GDM1 (cell line): Measurements from ENCODE around the gene SSMEM1.
"Not testable (repeated sequence)": the region's sequence is repeated elsewhere in the genome, so short reads cannot be mapped to it uniquely, and the experiment has no call there.

ENCODE experiments used
- DNase-seq: peaks from one replicate; lab custom pipeline; 2025; lab: John Stamatoyannopoulos, UW

SSMEM1 gene, protein sequence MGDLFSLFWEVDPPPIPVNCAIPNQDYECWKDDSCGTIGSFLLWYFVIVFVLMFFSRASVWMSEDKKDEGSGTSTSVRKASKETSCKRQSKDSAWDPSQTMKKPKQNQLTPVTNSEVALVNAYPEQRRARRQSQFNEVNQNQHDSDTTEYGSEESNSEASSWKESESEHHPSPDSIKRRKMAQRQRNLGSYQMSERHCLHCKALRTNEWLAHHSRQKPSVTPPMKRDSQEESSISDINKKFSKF

DNA sequence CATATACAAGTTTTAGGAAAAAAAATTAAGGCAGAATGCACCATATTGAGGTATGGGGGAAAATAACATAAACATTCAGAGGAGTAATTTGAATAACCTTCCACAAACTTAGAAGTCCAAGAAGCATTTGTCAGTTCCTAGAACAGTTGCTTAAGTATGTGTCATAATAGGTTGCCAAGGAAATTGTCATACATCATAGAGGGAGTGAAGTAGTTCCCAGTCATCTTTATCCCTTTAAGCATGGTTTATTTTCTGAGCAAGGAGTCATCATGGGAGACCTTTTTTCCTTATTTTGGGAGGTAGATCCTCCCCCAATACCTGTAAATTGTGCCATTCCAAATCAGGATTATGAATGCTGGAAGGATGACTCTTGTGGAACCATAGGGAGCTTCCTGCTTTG lies at the start of gene SSMEM1:
Gene SSMEM1, plus strand, starts transcription at position 219 of the 400 bp plus-strand sequence. Its CDS starts 51 bp downstream, at position 270.
- DNase-seq, result no peak

- no peak for DNase-seq
Observed at GRCh38 chr7:130160023-130160422, 47.6 kb upstream of the SSMEM1 start.

DNA sequence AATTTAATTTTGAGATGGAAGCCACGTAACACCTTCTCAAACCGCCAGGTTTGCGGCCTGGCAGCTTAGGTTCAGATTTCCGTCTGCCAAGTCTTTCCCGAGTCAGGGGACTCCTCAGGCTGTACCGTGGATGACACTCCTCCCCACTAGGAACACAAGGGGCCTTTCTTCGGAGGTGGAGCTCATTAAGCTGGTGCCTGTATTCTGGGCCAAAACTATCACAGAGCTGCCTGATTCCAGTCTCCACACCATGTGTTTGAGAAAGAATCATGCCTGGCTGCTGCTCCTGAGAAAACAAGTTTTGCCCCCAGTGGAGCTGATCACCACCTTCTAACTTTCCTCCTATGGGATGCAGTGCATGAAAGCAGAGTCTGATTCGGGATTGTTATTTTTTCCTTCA lies 47.2 kb upstream of the SSMEM1 start:
- DNase-seq, result no peak

- DNase-seq, result no peak
Observed at GRCh38 chr7:130162196-130162595, 45.5 kb upstream of the SSMEM1 start.

GRCh38 chr7:130174237-130174959 lies 33.3 kb upstream of the SSMEM1 start:
- no peak for DNase-seq

DNA sequence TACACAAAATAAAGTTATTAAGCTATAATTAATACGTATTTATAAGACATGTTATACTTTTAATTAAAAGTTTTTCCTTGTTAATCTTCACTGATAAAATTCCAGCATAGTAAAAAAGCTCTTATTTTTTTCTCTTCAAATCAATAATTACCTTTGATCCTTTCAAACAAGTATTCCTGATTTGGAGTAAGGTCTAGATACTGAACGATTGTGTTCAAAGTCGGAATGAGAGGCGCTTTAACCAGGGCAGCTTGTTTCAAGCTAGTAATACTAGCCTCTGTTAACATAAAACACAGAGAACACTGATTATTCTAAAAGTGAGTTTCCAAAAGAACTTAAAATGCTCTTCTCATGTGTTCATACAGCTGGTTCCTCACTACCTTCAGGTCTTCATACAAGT lies 29.4 kb upstream of the SSMEM1 start:
- DNase-seq, result no peak

GRCh38 chr7:130179631-130180030 lies 28.0 kb upstream of the SSMEM1 start:
- DNase-seq, result no peak

DNA sequence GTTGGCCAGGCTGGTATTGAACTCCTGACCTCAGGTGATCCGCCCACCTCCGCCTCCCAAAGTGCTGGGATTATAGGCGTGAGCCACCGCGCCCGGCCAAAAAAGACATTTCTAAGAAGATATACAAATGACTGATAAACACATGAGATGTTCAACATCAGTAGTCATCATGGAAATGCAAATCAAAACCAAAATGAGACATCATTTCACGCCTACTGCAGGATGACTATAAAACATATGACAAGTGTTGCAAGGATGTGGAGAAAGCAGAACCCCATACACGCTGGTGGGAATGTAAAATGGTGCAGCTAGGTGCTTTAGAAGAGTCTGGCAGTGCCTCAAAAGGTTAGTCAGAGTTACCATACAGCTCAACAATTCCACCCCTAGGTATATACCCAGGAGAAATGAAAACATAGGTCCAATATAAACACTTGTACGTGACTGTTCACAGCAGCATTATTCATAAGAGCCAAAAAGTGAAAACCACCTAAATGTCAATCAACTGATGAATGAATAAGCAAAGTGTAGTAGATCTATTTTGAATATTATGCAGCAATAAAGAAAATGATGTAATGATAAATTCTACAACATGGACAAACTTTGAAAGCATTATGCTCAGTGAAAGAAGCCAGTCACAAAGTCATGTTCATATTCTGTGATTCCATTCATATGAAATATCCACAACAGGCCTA lies 26.9 kb upstream of the SSMEM1 start:
- no peak for DNase-seq

GRCh38 chr7:130181263-130181605 lies 26.4 kb upstream of the SSMEM1 start:
- no peak for DNase-seq

DNA sequence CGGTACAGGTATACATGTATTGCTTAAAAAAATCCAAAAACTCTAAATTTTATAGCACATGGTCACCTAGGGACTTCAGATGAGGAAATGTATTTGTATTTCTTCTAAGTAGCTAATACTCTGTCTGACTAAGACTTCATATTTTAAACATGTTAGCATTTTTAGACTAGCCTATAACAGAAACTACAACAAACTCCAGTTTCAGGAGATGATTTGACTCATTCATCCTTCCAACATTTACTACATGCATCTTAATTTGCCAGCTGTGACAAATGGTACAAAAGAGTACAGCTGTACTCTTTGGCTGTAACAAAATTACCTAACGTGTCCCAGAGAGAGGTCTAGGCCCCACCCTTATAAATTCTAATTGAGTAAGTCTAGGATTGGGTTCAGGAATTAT lies 24.7 kb upstream of the SSMEM1 start:
- no peak for DNase-seq

GRCh38 chr7:130184349-130184748 lies 23.3 kb upstream of the SSMEM1 start:
- DNase-seq, result not testable (repeated sequence)

DNA sequence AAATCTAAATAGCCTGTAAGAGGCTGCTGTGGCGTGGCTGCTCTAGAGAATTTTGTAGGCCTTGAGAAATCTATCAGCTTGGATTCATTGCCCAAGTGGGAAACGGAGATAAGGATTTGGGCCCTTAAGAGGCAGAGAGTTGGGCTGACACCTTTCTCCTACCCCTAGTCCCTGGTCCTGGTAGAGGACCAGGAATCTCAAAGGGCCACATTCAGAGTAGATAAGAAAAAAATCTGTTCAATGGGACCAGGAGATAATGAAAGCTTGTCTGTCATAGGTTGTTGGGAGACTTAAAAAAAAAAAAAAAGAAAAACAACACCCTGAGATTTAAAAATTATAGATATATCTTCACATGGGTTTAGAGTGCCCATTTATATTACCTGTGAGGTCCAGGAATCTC lies 20.3 kb upstream of the SSMEM1 start:
- DNase-seq, result no peak

GRCh38 chr7:130189343-130189742 lies 18.3 kb upstream of the SSMEM1 start:
- no peak for DNase-seq

DNA sequence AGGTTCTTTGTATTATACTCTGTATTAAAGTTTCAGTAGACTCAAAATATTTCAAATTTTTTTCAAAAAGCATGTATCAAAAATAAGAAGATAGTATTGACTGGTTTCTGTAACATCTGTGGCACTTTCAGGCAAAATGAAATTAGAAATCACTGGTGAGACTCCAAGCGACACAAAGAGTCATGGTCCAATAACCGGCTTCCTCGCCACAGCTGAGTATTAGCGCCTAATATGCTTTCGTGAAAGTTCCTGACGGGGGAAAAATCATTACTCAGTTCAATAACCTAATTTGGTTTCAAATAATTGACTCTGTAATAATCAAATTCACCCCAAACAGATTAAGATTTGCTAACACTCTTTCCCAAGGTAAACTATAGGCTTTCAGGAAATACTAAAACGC lies 15.9 kb upstream of the SSMEM1 start:
- DNase-seq, result no peak

- DNase-seq, result no peak
Observed at GRCh38 chr7:130195396-130195795, 12.3 kb upstream of the SSMEM1 start.

DNA sequence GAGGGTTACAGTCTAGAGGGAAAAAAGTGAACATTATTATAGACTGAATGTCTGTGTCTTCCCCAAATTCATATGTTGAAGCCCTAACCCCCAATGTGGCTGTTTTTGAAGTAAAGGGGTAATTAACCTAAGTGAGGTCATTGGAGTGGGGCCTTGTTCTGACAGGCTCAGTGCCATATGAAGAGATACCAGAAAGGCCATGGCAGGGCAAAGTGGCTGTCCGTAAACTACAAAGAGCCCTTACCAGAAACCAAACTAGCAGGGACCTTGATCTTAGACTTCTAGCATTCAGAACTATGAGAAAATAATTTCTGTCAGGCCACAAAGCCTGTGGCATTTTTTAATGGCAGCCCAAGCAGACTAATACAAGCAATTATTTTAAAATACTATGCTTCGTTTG lies 11.2 kb upstream of the SSMEM1 start:
- DNase-seq, result no peak

DNA sequence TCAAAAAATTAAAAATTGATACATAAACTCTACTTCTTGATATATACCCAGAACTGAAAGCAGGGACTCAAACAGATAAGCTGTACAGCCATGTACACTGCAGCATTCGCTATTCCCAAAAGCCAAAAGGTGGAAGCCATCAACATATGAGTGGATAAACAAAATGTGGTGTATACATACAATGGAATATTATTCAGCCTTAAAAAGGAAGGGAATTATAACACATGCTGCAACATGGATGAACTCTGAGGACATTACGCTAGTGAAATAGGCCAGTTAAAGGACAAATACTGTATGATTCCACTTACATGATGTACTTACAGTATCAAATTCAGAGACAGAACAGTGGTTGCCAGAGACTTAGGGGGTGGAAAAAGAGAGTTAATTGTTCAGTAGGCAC lies 10.6 kb upstream of the SSMEM1 start:
- DNase-seq, result no peak

DNA sequence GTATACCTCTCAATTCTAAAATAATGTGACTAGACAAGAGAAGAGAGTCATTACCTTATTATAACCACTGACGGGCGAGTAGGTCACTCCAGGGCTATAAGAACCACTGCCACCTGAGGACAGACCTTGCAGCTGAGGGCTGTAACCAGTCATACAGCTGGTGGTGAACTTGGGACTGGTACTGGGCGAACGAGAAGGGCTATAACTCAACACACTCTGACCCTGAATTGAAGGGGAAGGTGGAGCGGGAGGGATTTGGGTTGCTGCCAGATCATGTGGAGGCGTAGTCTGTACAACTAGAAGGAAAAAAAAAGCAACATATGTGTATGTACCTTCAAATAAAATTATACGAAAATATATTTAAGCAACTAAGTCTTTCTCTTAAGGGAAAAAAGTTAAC lies 5.9 kb upstream of the SSMEM1 start:
- DNase-seq, result no peak

GRCh38 chr7:130205084-130205947 lies 2.3 kb upstream of the SSMEM1 start, which contains the start of gene TMEM209:
Gene TMEM209 (minus strand): TSS chr7:130205406. CDS start chr7:130205375, 31 bp downstream.
- DNase-seq, result peak; percentile 96

DNA sequence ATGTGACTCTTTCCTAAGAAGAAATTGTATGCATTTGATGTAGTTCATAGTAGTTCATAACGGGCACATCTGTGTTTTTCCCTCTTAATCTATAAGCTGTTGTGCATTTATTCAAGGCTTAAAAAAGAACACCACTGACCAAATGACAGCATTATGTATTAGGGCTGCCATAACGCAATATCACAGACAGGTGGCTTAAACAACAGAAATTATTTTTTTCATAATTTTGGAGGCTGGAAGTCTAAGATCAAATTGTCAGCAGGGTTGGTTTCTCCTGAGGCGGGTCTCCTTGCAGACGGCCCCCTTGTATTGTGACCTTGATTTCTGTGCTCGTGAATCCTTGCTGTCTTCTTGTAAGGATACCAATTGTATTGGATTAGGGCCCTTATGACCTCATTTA lies 627 bp upstream of the SSMEM1 start:
- DNase-seq, result no peak

- no peak for DNase-seq
Observed at GRCh38 chr7:130208516-130208915, 856 bp downstream of the SSMEM1 start.
